GM12873 (cell line): ENCODE data around the gene SLC6A16.

ENCODE experiments used
- TF ChIP-seq, protein P1 (sequence below): IDR thresholded peaks from 2 replicates; pipeline ENCODE4 v1.5.1; 2012; ENCODE audit warnings: low read depth, mild to moderate bottlenecking, moderate library complexity, low read length, control low read depth; ENCODE audit not compliant: insufficient read depth; ENCODE audit errors: missing control alignments

The SLC6A16 gene

DNA sequence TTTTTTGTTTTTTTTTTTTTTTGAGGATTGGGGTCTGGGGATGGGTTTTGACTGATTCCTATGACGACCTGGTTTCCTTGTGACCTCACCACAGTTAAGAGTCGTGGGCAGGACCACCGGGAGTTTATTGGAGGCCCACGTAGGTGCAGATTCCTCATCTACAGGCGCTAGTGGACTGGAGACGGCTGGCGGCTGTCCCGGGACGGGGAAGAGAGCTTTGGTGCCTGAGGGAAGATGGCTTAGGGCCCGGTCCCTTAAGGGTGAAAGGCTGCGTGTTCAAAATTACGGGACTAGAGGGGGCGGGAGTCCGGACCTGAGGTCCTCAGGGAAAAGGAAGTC, 37.9 kb upstream of the SLC6A16 start:
- TF ChIP-seq, protein P1, sequence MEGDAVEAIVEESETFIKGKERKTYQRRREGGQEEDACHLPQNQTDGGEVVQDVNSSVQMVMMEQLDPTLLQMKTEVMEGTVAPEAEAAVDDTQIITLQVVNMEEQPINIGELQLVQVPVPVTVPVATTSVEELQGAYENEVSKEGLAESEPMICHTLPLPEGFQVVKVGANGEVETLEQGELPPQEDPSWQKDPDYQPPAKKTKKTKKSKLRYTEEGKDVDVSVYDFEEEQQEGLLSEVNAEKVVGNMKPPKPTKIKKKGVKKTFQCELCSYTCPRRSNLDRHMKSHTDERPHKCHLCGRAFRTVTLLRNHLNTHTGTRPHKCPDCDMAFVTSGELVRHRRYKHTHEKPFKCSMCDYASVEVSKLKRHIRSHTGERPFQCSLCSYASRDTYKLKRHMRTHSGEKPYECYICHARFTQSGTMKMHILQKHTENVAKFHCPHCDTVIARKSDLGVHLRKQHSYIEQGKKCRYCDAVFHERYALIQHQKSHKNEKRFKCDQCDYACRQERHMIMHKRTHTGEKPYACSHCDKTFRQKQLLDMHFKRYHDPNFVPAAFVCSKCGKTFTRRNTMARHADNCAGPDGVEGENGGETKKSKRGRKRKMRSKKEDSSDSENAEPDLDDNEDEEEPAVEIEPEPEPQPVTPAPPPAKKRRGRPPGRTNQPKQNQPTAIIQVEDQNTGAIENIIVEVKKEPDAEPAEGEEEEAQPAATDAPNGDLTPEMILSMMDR: no peak

DNA sequence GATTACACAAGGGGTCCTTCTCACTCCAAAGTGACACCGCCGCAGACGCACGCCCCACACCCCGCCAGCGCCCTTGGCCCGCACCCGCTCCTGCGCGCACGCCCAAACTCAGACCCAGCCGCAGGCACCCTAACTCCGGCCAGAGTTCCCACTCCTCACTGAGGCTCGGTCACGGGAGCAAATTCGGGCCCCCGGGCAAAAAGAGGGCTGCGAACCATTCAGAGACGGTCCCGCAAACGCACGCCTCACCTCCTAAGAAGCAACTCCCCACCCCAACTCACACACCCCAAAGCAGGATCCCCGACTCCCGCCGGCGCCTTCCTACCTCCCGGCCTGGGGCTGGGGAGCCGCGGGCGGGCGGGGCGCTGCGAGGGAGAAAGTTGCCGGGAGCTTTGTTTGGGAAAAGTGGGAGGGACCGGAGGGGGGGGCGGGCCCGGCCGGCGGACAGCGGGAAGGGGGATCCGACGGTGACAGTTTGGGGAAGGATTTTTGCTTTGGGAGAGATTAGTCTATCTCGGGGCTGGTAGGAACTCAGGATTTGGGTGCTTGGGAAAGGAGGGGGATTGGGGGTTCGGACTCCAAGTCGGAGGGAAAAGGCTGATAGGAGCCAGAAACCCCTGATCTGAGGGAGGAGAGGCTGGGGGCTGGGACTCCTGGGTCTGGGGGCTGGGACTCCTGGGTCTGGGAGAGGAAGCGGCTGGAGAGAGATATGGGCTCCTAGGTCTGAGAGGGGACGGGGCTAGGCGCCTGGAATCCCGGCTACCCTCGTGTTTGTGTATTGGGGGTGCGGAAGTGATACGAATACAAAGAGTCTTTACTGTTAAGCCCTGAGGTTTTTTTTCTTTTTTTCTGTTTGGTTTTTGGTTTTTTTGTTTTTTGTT, 37.3 kb upstream of the SLC6A16 start, which contains the start of gene TEAD2:
TEAD2 (minus strand) TSS at position 369 of the 881 bp plus-strand sequence. CDS start 2,341 bp downstream, outside the sequence.
- TF ChIP-seq, protein P1: no peak

DNA sequence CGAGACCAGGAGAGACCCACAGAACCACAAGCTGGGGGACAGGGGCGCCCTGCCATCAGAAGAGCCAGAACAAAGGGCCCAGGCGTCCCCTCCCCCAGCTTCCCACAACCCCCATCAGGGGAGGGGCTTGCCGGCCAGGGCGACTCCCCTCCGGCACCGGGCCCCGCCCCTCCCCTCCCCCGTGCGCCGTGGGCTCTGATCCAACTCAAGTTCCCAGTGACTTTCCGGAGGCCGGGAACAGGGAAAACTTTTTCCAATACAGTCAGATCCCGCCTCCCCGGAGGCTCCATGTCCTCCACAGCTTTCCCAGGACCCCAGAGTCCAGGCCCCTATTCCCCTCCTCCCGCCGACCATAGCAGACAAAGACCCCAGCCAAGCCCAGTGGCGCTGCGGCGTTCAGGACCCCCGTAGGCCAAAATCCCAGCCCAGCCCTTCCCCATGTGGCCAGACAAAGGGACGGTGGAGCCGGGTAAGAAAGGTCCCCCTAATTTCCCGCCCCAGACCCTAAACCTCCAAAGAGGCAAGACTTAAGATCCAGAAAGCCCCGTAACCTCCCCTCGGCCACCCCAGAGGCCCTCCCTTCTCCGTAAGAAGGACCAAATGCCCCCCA, 36.6 kb upstream of the SLC6A16 start:
- TF ChIP-seq, protein P1: no peak

DNA sequence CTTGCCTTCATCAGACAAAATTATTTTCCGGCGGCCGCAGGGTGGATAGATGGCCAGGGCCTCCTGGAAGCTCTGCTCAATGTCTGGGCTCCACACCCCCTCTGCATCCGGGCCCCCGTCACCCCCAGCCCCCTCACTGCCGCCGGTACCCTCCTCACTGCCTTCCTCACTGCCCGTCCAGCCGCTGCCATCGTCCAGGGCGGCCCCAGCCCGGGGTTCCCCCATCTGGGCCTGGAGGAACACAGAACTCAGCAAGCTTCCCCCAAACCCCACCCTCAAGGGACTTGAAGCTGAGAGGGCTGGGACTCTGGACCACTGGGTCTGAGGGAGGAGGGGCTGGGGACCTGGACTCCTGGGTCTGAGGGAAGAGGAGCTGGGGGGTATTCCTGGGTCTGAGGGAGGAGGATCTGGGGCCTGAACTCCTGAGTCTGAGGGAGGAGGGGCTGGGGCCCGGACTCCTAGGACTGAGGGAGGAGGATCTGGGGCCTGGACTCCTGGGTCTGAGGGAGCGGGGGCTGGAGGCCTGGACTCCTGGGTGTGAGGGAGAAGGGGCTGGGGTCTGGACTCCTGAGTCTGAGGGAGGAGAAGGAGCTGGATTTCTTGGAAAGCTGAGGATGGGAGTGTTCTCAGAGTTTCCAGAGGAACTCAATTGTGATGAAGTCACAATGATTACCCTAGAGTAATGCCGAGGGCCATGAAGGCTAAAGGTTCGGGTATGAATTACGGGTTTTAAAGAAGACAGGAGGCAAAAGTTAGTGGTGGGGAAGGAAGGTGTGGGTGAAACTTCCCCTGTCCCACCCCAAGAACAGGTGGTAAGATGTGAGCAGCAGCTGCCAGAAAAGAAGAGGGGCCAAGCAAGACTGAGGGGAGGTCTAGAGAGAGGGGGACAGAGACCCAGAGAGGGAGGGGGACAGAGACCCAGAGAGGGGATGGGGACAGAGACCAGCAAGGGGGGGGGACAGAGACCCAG, 35.1 kb upstream of the SLC6A16 start:
- TF ChIP-seq, protein P1: no peak

DNA sequence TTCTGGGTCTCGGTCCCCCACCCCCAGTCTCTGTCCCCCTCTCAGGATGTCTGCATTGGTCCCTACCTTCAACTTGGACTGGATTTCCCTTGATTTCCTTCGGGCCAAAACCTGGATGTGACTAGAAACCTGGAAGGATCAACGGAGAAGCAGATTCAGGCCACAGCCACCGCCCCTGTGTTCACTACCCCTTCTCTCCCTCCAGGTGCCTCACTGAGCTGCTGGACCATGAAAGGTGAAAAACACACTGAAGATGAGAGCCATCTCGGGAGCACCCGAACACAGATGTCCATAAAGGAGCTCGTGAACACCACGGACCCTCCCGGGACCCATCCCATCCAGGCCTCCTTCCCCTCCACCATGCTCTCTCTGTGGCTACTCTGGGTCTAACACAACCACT, 32.2 kb upstream of the SLC6A16 start:
- TF ChIP-seq, protein P1: no peak

DNA sequence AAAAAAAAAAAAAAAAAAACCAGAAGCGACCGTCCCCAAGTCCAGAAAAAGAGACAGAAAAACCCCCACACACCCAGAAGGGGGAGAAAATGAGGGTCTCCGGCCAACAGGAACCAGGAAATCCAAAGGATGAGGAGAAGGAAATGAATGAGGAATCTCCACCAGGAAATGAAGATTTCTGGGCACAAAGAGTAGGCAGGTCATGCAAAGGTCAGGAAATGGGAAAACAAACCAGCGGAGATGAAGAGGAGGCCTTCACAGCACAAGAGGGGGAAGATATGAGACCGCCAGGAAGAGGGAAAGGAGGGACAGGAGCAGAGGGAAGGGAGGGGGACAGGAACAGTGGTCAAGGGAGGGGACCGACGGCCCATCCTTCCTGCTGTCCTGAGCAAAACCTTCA, 31.4 kb upstream of the SLC6A16 start:
- TF ChIP-seq, protein P1: no peak

DNA sequence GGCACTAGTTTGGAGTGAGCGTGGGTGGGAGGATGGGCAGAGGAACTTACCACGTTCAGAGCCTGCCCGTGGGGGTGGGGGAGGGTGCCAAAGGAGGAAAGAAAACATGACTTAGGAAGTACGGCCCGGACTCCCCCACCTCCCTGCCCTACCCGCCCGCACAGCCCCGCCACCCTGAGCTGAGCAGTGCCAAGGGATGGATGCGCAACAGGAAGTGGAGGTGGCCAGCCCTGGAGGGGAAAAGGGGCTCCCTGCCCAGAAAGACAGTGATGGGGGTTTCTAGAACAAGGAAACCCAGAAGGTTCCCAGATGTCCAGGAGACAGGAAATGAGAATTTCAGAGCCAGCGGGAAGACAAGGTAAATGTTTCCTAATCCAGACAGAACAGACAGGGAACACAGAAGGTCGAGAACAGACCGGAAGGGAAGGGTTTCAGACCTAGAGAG, 30.9 kb upstream of the SLC6A16 start:
- TF ChIP-seq, protein P1: no peak
